Kidney glomerular epithelial cell (primary cell): ENCODE results near the gene CLEC6A.
A peak's percentile ranks its signal among the peaks of the same experiment; 100 is the strongest.
"Not testable (repeated sequence)": the region's sequence is repeated elsewhere in the genome, so short reads cannot be mapped to it uniquely, and the experiment has no call there.

Experiments used
- DNase-seq: peaks from one replicate; lab custom pipeline; 2025; lab: John Stamatoyannopoulos, UW

The CLEC6A gene

DNA sequence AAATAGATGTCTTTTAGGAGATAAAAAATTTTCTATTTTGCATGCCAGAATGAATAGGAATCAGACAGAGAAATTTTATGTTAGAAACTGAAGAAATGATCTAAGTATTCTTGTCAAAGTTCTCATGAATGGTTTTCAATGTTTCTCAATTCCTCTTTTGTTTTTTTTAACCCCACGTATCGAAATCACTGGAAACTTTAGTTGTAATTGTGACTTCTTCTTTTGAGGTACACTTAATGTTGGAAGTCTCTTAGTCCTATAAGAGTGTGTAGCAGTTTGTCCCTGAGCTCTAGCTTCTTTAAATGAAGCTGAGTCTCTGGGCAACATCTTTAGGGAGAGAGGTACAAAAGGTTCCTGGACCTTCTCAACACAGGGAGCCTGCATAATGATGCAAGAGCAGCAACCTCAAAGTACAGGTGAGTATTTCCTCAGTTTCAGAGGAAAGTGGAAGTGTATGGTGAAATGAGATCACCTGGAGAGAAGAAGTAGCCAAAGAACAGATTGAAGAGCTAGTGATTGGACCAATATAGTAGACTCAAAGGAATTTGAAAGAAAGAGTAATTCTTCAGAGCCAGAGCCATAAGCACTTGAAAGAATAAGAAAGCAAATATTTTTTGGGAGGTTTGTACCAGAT lies at the start of gene CLEC6A:
Gene CLEC6A, plus strand, starts transcription at position 236 of the 634 bp plus-strand sequence. Its CDS starts 150 bp downstream, at position 386.
- DNase-seq, result no peak

DNA sequence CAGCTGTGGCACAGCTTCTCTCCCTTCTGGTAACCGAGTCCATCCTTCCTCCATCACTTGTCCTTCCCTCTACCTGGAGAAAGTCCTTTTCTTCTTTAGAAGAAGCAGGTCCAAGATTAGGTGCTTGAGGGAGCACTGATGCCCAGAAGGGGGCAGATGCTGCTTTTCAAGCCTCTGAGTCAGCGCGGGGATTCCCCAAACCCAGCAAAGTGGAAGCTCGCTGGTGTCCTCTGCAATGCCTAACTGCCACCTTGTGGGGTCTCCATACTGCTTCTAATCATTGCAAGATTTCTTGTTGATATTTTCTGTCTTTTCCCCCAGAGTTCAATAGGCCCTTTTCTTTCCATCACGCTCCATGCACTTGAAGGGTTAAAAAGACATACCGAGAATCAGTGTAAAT lies 36.2 kb upstream of the CLEC6A start:
- DNase-seq, result not testable (repeated sequence)

DNA sequence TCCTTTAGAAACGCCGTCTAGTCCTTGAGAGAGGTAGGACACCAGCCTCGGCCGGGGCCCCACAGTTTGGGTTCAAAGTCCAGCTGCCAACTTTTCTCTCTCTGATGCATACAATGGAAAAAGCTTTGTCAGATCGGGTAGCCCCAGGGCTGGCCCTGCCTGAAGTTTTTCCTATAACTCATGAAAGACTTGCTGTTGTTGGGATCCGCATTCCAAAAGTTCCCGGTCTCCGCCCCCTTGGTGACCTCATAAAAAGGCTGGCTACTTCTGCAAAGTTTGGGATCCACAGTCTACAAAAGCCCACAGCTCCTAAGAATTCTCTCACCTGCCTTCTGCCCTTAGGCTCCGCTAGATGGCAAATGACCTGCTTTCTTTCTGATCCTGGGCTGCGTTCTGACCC lies 35.3 kb upstream of the CLEC6A start:
- no peak for DNase-seq

DNA sequence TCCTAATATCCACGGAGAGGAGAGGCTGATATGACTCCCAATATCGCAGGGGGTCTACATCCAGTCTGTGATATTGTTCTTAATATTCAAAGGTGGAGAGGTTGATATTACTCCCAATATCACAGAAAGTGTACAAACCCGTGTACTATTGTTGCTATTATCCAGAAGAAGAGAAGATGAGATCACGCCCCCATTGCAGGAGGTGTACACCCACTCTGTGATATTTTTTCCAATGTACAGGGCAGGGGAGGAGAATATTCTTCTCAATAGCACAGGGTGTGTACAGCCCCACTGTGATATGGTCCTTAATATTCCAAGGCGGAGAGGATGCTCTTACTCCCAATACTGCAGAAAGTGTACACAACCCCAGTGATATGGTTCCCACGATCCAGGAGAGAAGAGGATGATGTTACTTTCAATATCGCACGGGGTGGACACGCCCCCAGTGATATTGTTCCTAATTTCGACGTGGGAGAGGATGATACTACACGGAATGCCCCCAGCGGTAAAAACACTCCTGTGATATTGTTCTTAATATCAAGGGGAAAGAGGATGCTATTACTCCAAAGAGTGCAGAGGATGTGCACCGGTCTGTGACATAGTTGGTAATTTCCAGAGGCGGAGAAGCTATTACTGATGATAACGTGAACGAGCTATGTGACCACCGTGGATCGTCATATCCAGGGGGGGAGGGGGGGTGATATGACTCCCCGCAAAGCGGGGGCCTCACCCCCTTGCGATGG lies 11.1 kb upstream of the CLEC6A start:
- DNase-seq, result not testable (repeated sequence)

DNA sequence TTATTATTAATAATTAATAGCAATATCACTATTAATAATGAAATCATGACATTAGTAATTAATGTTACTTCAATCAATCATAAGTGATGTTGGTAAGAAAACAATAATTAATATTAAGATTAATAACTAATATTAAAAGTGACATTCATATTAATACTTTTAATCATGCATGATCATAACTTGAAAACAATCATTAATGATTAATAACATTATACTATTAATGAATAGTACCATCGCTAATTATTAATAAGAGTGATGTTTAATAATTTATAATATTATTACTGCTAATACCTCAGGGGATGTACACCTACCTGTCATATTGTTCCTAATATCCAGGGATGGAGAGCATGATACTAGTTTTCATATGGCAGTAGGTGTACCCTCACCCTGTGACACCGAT lies 10.0 kb upstream of the CLEC6A start:
- no peak for DNase-seq

DNA sequence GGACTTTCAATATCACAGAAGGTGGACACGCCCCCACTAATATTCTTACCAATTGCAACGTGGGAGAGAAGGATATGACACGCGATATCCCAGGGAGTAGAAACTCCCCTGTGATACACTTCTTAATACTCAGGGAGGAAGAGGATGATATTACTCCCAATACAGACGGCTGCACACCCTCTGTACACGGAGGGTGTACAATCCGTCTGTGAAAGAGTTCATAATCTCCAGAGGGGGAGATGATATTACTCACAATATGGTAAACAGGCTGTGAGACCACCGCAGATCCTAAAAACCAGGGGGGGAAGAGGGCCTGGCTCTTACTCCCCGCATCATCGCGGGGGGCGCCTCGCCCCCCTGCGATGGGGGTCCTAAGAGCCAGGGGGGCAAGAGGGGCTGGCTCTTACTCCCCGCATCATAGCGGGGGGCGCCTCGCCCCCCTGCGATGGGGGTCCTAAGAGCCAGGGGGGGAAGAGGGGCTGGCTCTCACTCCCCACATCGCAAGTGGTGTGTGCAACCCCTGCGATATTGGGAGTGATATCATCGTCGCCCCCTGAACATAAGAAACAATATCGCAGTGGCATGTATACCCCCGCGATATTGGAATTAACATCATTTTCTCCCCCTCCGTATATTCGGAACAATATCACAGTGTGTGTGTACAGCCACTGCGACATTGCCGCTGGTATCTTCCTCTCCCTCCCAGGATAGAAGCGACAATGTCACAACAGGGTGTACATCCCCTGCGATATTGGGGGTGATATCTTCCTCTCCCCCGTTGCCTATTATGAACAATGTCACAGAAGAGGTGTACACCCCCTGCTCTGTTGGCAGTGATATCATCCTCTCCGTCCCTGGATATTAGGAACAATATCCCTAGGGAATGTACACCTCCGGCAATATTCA lies 8.9 kb upstream of the CLEC6A start:
- no peak for DNase-seq

DNA sequence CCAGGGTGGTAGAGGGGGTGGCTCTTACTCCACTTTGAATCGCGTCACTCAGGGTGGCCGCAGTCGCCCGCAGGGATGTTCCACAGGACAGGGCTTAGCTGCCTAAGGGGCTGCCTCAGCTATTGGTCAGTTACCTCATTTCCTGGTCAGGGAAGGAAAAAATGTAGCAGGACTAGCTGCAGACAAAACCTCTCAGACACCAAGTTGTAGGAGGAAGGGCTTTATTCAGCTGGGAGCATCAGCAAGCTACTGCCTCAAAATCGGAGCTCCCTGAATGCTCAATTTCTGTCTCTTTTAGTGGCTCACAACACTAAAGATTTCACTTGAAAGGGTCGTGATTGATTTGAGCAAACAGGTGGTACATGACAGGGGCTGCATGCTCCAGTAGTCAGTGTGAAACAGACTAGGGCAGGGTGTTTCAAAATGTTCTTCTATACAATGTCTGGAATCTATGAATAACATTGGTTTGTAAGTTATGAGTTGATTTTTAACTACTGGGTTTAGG lies 6.4 kb upstream of the CLEC6A start:
- DNase-seq, result peak; percentile 54

DNA sequence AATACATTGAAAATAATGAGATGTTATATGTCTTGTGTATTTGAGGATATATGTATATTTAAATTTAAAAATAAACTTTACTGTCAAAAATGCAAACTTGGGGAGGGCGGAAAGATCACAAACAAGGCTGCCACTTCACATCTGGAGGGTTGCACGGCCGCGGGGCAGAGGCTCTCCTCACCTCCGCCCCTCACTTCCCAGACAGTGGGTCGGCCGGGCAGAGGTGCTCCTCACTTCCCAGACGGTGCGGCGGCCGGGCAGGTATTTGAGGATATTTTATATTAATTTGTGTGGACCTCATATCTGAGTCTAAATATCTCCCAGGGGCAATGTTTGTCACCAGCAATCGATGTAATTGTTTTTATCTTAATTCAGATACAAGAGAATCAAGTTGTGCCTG lies 3.7 kb upstream of the CLEC6A start:
- no peak for DNase-seq

DNA sequence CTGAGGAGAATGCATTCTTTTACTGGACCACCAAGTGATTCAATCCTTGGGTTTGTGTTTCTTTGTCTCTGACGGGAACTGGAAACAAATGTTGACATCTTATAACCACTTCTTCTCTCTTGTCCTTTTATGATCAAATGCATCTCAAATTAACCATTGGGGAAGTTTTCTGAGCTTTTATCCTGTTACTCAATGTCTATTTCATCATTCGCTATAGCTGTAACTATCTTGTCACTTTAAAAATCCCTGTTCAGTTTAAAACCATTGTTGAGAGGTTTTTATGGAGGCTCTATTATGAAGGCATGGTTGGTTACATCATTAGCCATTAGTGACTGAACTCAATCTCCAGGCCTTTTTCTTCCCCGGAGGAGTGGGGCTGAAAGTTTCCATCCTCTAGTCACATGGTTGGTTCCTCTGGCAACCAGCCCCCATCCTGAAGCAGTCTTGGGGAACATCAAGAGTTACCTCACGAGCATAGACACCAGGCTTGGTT lies 2.7 kb upstream of the CLEC6A start:
- no peak for DNase-seq

DNA sequence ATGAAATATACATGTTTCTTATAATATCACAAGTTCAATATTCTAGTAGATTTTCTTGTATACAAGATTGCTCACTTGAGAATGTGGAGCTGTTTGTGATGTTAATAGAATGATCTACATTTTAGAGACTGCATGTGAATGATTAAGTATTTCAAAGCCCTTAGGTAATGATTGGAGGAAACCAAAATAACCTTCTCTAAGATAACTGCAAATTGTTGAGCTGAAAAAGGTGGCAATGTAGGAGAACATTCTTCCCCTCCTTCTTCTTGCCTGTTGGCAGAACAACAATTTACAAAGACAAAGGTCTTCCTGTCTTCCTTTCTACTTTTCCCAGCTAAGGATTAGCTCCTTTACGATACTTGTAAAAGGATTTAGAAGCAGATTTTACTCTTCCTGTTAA lies 2.0 kb upstream of the CLEC6A start:
- no peak for DNase-seq

DNA sequence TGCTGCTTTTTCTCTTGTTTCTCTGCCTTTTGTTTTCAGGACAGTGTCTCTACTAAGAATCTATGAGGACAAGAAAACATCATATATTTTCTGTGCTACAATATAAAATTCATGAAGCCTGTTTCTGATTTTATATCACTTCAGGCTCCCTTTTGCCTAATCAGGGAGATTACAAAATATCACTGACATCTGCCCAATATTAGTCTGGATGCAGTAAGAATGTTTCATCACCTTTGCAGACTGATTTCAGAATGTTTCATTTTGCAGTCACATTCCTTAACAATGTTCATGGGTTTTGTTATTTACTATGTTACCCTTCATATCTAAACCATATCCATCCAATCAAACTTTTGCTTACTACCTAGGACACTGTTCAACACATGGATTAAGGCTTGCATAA lies 491 bp upstream of the CLEC6A start:
- DNase-seq, result no peak

DNA sequence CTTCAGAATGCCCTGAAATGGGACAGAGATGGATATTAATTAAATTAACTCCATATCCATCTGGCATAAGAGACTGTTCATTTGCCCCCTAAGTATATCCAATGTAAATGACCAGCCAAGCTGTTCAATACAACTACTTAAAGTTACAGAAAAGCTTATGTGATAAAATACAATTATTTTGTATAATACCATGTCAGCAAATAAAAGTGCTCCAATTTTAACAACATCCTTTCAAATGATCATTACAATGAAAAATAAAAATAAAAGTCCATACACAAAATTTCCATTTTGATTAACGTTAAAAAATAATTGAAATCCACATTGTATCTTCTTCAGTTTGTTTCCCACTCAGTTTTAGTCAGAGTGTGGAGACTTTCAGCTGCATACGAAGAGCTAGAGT lies 5.7 kb downstream of the CLEC6A start:
- no peak for DNase-seq

DNA sequence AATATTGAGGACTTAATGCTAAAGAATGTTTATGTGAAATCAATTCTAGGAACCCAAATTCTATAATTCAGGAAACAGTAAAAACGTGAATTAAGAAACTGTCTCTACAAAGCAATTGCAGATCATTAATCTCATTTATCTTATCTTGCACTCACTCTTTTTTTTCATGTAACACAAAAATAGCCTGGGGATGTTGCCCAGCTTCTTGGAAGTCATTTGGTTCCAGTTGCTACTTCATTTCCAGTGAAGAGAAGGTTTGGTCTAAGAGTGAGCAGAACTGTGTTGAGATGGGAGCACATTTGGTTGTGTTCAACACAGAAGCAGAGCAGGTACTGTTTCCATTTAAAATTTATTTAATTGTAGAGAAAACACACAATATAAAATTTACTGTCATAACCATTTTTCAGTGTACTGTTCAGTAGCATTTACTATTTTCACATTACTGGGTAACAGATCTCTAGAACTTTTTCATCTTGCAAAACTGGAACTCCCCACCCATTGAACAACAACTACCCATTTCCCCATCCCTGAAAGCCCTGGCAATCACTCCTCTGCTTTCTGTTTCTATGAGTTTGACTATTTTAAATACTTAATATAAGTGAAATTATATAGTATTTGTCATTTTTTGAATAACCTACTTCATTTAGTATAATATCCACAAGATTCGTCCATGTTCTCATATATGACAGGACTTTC lies 9.7 kb downstream of the CLEC6A start:
- DNase-seq, result no peak

DNA sequence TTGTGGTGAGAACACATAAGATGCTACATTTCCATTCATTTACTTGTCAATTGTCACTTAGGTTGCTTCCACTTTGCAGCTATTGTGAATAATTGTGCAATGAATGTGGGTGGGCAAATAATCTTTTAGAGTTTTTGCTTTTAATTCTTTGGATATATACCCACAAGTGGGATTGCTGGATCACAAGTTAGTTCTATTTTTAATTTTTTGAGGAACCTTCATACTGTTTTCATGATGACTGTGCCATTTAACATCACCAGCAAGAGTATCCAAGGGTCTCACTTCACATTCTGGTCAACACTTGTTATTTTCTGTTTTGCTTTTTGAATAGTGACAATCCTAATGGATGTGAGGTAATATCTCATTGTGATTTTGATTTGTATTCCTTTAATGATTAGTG lies 10.5 kb downstream of the CLEC6A start:
- no peak for DNase-seq

DNA sequence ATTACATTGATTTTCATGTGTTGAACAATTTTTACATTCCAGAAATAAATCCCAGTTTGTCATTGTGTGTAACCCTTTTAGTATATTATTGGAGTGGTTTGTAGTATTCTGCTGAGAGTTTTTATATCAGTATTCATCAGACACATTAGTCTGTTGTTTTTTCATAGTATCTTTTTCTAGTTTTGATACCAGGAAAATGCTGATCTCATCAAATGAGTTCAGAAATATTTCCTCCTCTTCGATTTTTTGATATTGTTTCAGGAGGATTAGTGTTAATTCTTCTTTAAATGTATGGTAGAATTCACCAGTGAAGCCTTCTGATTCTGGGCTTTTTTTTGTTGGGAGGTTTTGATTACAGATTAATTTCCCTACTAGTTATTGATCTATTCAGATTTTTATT lies 15.3 kb downstream of the CLEC6A start:
- DNase-seq, result no peak

DNA sequence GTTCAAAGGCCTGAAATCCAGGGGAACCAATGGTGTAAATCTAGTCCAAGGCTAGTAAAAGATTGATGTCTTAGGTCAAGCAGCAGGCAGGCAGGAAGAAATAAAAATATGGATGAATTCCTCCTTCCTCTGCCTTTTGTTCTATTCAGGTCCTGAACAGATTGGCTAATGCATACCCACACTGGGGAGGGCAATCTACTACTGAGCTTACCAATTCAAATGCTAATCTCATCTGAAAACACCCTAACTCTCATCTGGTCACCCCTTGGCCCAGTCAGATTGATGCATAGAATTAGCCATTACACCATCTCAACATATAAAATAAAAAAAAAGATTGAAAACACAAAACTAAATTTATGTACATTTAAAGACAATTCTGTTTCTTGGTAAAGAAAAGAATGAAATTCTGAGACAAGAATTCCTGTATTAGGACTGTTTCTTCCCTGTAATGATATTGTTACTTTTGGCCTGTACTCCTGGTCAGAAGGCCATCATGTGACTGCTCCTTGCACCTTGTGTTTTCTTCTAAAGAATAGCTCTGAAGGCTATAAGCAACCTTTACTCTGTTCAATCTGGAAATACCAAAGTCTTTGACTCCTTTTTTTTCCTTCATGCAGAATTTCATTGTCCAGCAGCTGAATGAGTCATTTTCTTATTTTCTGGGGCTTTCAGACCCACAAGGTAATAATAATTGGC lies 19.9 kb downstream of the CLEC6A start:
- DNase-seq, result no peak

DNA sequence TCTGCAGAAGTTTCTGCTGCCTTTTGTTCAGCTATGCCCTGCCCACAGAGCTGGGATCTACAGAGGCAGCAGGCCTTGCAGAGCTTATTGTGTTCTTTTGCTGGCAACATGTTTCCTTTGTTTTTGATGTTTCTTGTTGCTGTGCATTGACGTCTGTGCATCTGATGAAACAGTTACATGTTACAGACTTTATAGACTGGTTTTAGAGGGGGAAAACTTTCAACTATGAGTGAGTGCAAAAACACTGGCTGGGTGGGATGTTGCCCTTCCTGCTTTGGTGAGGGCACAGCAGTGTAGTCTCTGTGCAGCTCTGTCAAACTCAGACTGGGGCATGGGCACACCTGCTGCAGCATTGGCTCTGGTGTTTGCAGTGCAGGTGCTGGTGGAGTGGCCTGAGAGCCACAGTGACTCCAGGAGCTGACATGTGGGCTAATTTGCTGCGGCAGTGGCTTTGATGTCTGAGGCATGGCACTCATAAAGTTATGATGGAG lies 26.9 kb downstream of the CLEC6A start:
- DNase-seq, result no peak

DNA sequence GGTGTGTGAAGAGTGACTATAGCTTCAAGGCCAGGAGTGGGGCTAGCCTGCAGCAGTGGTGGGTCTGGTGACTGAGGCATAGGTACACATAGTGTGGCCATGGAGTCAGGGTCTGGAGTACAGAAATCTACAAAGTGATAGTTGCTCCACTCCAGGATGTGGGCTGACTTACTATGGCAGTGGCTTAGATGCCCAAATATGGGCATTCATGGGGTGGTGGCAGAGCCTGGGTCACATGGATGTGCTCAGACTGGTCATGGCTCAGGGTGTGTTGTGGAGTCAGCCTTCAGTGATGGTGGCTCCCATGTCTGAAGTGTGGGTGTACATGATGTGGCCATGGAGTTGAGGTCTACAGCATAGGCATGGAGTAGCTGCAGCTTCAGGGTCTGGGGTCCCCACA lies 27.3 kb downstream of the CLEC6A start:
- no peak for DNase-seq

DNA sequence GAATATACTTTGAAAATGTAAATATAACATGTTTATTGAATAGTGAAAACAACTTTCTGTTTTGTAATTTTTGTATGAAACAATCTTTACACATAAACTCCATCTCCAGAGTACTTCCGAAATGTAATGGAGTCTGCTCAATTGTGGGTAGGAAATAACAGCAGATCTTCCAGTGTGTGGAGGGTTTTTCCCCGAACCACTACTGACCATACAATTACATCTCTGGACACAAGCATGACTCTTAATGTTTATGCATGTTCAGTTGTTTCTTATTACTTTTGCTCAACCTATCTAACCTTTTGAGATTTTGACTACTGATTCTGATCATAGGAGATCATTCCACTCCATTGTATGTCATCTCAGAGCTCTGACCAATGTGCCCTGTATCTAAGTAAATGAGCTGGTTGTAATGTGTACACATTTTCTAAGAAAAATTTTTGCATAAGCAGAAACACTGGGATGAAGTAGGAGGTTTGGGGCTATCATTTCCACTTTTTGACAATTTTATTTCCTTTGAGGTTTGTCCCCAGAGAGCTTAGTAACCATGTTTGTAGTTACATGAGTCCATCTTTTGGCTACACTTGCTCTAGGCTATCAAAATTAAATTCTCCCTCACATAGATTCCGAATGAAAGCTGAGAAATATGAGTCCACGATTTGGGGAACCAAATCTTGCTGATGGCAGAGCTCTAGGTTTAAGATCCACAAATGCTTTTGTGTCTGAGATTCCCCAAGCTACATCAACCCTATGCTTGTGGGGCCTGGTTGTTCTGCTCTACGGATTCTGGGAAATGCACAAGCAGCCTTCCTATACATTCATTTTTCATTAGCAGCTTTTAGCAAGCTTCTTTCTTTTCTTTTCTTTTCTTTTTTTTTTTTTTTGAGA lies 36.1 kb downstream of the CLEC6A start:
- DNase-seq, result no peak

DNA sequence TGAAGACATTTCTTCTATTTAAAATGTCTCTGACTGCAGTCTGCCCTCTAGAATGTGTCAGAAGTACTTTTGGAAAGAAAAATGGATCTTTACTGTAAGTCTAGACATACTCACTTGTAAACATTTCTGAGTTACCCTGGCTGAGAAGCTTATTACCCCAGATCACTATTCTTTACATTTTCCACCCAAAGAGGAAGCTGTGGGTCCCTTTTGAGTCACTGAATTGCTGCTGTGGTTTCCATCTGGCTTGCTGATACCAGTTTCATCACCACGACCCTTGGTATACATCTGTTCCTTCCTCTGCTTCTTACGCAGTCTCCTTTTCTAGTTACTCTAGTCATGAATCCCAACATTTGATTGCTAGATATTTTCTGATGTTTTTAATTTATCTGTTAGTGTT lies 37.3 kb downstream of the CLEC6A start:
- DNase-seq, result no peak
